ENCODE results near the gene B4GALNT4.

B4GALNT4 gene

DNA sequence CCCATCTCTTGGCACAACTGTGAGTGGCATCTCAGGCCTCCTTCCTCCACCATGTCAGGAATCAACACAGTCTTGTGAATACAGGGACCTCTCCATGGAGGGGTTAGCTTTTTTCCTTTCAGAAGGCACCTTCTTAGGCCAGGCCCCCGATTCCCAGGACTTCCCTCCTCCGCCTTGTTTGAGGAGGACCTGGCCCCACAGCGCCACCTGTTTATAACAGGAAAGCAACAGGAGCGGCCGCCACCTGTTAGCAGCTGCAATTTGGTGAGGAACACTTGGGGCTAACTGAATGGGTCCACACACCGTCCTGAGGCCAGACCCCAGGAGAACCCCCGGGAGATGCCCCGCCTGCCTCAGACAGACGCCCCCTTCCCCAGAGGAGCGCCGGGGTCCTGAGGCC is 20.9 kb downstream of the B4GALNT4 start:
- Histone ChIP-seq H3K4me1 (ENCODE audit: insufficient read depth, low read length) (0 out of 2 replicates have a peak, but pooled peaks cover 9% of the 10 kb centered on the region), H3K27ac (ENCODE audit: low read depth, low read length) (no peak overlapping the region), H3K36me3 (ENCODE audit: insufficient read depth, low read length) (no peaks in the 10 kb centered on the region), H3K27me3 (ENCODE audit: insufficient read depth, low read length) (no peaks in the 10 kb centered on the region), H3K4me3 (ENCODE audit: low read length) (no peak overlapping the region), H3K9me3 (ENCODE audit: insufficient read depth, low read depth, low read length) (peaks cover 11% of the 10 kb centered on the region), H3K9ac (ENCODE audit: low read depth, low read length) (no peak overlapping the region)
- 58% methylated on average over 6 of the region's 11 CpGs for WGBS

DNA sequence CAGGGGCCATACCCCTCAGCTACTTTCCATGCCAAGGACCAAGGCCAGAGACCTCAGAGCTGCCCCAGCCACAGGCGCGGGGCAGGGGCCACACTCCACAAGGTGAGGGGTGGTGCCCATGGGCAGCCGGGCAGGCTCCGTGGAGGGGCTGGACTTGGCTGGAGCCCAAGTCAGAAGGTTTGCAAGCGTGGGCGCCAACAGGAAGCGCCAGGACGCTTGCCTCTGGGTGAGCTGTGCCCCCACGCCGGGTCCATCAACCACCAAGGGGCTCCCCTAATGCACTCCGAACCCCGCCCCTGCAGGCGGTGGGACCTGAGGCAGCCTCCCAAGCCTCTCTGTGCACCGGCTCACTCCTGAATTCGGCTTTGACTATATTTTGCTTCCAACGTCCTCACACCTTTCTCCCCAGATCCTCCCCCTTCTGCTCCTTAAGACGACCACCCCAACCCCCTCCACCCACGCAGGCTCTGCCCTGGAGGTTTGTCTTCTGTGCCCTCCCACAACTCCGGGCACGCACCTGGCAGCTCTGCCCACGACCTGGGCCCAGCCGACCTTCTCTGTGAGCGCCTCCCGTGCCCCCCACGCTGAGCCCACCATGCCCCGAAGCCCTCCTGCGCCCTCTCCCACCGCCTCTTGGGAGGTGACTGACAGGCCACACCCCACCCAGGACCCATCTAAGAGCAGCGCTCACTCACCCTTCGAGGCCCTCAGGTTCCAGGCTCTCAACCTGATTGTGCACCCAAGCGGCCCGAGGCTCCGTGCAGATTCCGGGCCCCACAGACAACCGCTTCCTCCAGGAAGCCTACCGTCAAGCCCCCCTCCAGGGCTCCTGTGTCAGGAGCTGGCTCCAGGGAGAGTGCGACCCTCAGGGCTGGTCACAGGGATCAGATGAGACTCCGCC is 22.1 kb downstream of the B4GALNT4 start:
- H3K9me3 ChIP-seq (ENCODE audit: insufficient read depth, low read depth, low read length), result peaks cover 7% of the 10 kb centered on the region
- 0 out of 2 replicates have a peak, but pooled peaks cover 9% of the 10 kb centered on the region for H3K4me1 ChIP-seq (ENCODE audit: insufficient read depth, low read length)
- no peak overlapping the region for H3K4me3 ChIP-seq (ENCODE audit: low read length)
- no peaks in the 10 kb centered on the region for H3K27me3 ChIP-seq (ENCODE audit: insufficient read depth, low read length)
- H3K9ac ChIP-seq (ENCODE audit: low read depth, low read length), result no peak overlapping the region
- H3K36me3 ChIP-seq (ENCODE audit: insufficient read depth, low read length), result no peaks in the 10 kb centered on the region
- 91% methylated on average over 38 of the region's 38 CpGs for WGBS
- H3K27ac ChIP-seq (ENCODE audit: low read depth, low read length), result no peak overlapping the region

DNA sequence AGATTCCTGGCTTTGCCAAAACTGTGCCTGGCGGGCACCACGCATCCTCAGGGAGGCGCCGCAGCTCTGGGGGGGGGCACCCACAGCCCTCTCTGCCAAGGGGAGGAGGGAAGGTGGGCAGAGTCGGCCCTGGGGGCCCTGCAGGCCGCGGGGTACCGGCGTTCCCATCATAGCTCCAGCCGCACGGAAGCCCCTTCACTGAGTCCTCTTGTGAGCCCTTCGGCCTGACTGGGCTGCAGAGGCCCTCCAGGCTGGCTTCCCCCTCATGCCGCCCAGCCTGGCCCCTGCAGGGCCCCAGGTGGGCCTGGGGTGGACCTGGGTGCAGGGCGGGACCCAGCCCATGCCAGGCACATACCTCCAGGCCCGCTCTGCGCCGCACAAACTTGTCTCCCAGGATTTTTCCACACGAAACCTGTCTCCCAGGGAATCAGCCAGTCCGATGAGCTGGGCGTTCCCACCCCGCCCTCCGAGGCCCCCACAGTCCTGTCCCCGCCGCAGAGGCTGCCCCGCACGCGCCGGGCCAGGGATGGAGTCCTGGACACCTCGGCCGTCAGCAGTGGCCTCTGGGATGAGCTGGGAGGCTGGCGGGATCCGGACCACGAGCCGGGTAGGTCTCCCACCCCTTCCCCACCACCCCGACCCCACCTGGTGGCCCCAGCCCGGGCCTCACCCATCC is 22.9 kb downstream of the B4GALNT4 start:
- Histone ChIP-seq H3K4me3 (ENCODE audit: low read length) (no peak overlapping the region), H3K9ac (ENCODE audit: low read depth, low read length) (no peak overlapping the region), H3K9me3 (ENCODE audit: insufficient read depth, low read depth, low read length) (no peaks in the 10 kb centered on the region), H3K27ac (ENCODE audit: low read depth, low read length) (no peak overlapping the region), H3K4me1 (ENCODE audit: insufficient read depth, low read length) (0 out of 2 replicates have a peak, but pooled peaks cover 9% of the 10 kb centered on the region), H3K27me3 (ENCODE audit: insufficient read depth, low read length) (no peaks in the 10 kb centered on the region), H3K36me3 (ENCODE audit: insufficient read depth, low read length) (no peaks in the 10 kb centered on the region)
- 92% methylated on average over 36 of the region's 36 CpGs for WGBS

DNA sequence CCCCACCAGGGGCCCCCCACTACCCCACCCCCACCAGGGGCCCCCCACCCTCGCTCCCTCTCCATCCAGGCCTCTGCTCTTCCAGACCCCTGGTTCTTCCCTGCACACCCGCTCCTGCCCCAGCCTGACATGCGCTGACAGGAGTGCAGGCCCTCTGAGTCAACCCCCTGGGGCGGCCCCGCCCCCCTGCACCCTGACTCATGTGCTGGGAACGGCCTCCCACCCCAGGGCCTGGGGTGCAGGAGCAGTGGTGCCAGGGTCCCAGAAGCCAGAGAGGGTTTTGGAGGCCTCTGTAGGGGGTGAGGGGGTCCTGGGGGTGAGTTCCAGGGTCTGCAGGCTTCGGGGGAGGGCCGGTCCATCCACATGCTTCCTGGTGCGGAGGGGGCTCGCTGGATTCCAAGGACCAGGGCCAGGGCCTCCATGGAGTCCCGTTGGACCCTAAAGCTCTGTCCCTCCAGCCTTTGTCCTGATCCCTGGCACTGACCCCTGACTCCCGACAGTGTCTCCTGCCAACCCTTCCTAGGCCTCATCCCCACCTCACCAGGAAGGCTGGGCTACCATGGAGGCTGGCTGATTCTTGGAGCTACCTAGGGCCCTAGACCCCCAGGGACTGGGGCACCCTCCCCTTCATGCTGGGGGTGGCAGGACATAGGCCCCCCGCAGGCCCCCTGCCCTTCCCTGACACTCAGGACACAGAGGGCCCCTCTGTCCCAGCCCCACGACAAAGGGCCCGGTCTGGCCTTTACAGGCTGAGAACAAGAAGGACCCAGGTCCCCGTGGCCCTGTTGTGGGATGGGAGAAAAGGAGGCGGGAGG is 24.1 kb downstream of the B4GALNT4 start:
- no peak overlapping the region for H3K27ac ChIP-seq (ENCODE audit: low read depth, low read length)

DNA sequence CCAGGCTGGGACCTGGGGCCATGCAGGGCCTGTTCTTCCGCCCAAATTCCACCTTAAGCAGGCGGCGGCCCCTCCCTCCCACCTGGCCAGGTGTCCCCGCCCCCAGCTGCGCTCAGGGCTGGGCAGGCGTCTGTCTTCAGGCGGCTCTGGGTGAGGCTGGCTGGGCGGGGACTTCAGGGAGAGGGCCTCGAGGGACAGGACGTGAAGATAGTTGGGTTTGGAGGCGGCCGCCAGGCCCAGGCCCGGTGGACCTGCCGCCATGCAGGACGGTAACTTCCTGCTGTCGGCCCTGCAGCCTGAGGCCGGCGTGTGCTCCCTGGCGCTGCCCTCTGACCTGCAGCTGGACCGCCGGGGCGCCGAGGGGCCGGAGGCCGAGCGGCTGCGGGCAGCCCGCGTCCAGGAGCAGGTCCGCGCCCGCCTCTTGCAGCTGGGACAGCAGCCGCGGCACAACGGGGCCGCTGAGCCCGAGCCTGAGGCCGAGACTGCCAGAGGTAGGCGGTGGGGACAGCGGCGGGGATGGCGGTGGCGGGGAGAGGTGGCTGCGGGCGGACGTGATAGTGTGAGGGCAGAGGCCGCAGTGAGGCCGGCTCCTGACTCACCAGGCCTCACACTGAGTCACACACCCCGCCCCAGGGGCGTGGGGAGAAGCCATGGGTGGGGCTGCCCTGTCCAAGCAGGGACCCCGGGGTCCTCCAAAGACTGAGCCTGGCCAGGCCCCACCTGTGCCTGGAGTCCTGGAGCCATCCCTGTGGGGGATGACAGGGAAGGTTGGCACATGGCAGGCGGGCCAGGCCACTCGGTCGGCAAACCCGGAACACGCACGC is 24.9 kb downstream of the B4GALNT4 start, which contains the start of gene PKP3:
Gene PKP3, plus strand, starts transcription at position 176 of the 824 bp plus-strand sequence. Its CDS starts 84 bp downstream, at position 260.
- WGBS, result 74% methylated on average over 57 of the region's 57 CpGs
- Histone ChIP-seq H3K9me3 (ENCODE audit: insufficient read depth, low read depth, low read length) (no peaks in the 10 kb centered on the region), H3K9ac (ENCODE audit: low read depth, low read length) (peak within 1 kb of the TSS; percentile 12; the same call in 1 of the 2 replicates), H3K4me1 (ENCODE audit: insufficient read depth, low read length) (0 out of 2 replicates have a peak, but pooled peaks cover 9% of the 10 kb centered on the region), H3K36me3 (ENCODE audit: insufficient read depth, low read length) (no peaks in the 10 kb centered on the region), H3K27me3 (ENCODE audit: insufficient read depth, low read length) (no peaks in the 10 kb centered on the region), H3K27ac (ENCODE audit: low read depth, low read length) (no peak within 1 kb of the TSS; the same call in 1 of the 2 replicates), H3K4me3 (ENCODE audit: low read length) (peak within 1 kb of the TSS; percentile 37)

More for the DNA sequence above, 24.1 kb downstream of the B4GALNT4 start:
- Histone ChIP-seq H3K9me3 (ENCODE audit: insufficient read depth, low read depth, low read length) (no peaks in the 10 kb centered on the region), H3K4me3 (ENCODE audit: low read length) (no peak overlapping the region), H3K9ac (ENCODE audit: low read depth, low read length) (no peak overlapping the region), H3K36me3 (ENCODE audit: insufficient read depth, low read length) (no peaks in the 10 kb centered on the region), H3K27me3 (ENCODE audit: insufficient read depth, low read length) (no peaks in the 10 kb centered on the region), H3K4me1 (ENCODE audit: insufficient read depth, low read length) (0 out of 2 replicates have a peak, but pooled peaks cover 9% of the 10 kb centered on the region)
- 81% methylated on average over 17 of the region's 17 CpGs for WGBS

DNA sequence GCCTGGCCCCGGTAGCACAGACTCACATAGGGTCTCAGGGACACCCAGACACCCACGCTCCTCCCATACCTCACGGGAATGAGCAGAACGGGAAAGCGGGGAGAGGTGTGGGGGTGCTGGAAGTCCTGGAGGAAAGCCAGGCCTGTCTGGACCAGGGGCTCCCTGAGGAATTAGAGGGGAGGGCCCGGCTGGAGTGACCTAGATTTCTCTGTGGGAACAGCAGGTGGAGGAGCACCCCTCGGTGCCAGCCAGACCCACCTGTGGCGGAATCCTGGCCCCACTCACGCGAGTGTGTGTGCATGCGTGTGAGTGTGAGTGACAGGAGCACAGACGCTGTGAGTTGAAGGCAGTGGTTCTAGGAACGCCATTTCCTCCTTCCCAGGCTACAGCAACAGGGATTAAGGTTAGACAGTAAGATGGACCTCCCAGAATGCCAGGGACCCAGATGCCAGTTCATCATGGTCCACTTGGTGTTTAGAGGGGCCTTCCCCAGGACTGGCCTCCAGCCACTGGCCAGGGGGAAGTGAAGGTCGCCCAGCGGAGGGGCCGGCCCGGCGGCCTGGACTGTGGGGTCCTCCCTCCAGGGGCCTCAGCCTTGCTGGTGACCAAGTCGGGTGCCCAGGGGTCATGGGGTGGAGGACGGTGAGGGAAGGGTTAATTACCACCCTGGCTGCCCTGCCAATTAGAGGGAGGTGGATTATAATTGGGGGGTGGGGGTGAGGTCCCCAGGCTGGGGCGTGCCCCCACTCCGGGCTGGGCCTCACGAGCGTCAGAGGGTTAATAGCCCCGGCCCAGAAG is 25.8 kb downstream of the B4GALNT4 start:
- Histone ChIP-seq H3K27ac (ENCODE audit: low read depth, low read length) (no peak overlapping the region), H3K27me3 (ENCODE audit: insufficient read depth, low read length) (no peaks in the 10 kb centered on the region), H3K9ac (ENCODE audit: low read depth, low read length) (no peak overlapping the region), H3K36me3 (ENCODE audit: insufficient read depth, low read length) (no peaks in the 10 kb centered on the region), H3K4me1 (ENCODE audit: insufficient read depth, low read length) (0 out of 2 replicates have a peak, but pooled peaks cover 9% of the 10 kb centered on the region), H3K9me3 (ENCODE audit: insufficient read depth, low read depth, low read length) (no peaks in the 10 kb centered on the region), H3K4me3 (ENCODE audit: low read length) (peak overlapping the region; percentile 37; the same call in 1 of the 2 replicates)
- WGBS, result 90% methylated on average over 25 of the region's 25 CpGs

DNA sequence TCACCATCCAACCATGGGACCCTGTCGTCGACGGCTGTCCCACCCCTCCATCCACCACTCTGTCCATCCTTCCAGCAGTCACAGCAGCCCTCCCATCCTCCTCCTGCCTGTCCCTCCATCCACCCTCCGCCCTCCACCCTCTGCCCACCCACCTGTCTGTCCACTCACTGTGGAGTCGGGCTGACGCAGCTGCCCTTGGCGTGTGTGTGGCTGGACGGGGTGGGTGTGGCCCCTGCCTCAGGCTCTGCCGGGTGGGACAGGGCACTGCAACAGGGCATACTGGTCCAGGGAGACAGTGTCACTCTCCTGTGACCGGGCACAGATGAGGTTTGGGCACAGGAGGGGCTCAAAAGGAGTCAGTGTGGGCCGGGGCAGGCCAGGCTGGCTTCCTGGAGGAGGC is 26.6 kb downstream of the B4GALNT4 start:
- Histone ChIP-seq H3K9me3 (ENCODE audit: insufficient read depth, low read depth, low read length) (no peaks in the 10 kb centered on the region), H3K27me3 (ENCODE audit: insufficient read depth, low read length) (no peaks in the 10 kb centered on the region), H3K36me3 (ENCODE audit: insufficient read depth, low read length) (no peaks in the 10 kb centered on the region), H3K4me1 (ENCODE audit: insufficient read depth, low read length) (0 out of 2 replicates have a peak, but pooled peaks cover 9% of the 10 kb centered on the region), H3K9ac (ENCODE audit: low read depth, low read length) (no peak overlapping the region), H3K4me3 (ENCODE audit: low read length) (no peak overlapping the region), H3K27ac (ENCODE audit: low read depth, low read length) (no peak overlapping the region)
- WGBS, result 90% methylated on average over 11 of the region's 11 CpGs

DNA sequence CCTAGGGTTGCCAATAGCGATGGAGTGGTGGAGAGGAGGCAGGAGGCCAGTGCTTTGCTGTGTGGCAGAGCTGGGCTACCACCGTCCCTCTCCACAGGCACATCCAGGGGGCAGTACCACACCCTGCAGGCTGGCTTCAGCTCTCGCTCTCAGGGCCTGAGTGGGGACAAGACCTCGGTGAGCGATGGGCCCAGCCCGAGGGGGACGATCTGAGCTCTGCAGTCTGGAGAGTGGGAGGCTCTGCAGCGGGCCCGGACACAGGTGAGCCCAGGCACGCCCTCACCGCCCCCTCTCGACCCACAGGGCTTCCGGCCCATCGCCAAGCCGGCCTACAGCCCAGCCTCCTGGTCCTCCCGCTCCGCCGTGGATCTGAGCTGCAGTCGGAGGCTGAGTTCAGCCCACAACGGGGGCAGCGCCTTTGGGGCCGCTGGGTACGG is 27.2 kb downstream of the B4GALNT4 start:
- H3K4me1 ChIP-seq (ENCODE audit: insufficient read depth, low read length), result 0 out of 2 replicates have a peak, but pooled peaks cover 9% of the 10 kb centered on the region
- no peak overlapping the region for H3K4me3 ChIP-seq (ENCODE audit: low read length)
- no peaks in the 10 kb centered on the region for H3K27me3 ChIP-seq (ENCODE audit: insufficient read depth, low read length)
- H3K36me3 ChIP-seq (ENCODE audit: insufficient read depth, low read length), result no peaks in the 10 kb centered on the region
- no peak overlapping the region; the same call in 1 of the 2 replicates for H3K9ac ChIP-seq (ENCODE audit: low read depth, low read length)
- H3K27ac ChIP-seq (ENCODE audit: low read depth, low read length), result no peak overlapping the region
- no peaks in the 10 kb centered on the region for H3K9me3 ChIP-seq (ENCODE audit: insufficient read depth, low read depth, low read length)
- 74% methylated on average over 23 of the region's 23 CpGs for WGBS

DNA sequence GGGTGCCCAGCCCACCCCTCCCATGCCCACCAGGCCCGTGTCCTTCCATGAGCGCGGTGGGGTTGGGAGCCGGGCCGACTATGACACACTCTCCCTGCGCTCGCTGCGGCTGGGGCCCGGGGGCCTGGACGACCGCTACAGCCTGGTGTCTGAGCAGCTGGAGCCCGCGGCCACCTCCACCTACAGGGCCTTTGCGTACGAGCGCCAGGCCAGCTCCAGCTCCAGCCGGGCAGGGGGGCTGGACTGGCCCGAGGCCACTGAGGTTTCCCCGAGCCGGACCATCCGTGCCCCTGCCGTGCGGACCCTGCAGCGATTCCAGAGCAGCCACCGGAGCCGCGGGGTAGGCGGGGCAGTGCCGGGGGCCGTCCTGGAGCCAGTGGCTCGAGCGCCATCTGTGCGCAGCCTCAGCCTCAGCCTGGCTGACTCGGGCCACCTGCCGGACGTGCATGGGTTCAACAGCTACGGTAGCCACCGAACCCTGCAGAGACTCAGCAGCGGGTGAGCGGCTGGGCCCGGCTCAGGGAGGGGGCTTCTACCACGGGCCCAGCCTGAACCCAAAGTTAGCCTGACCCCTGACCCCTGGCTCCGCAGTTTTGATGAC is 27.7 kb downstream of the B4GALNT4 start:
- 71% methylated on average over 43 of the region's 43 CpGs for WGBS
- Histone ChIP-seq H3K9ac (ENCODE audit: low read depth, low read length) (no peak overlapping the region; the same call in 1 of the 2 replicates), H3K27me3 (ENCODE audit: insufficient read depth, low read length) (no peaks in the 10 kb centered on the region), H3K9me3 (ENCODE audit: insufficient read depth, low read depth, low read length) (no peaks in the 10 kb centered on the region), H3K4me3 (ENCODE audit: low read length) (peak overlapping the region; percentile 16; the same call in 1 of the 2 replicates), H3K27ac (ENCODE audit: low read depth, low read length) (no peak overlapping the region), H3K4me1 (ENCODE audit: insufficient read depth, low read length) (0 out of 2 replicates have a peak, but pooled peaks cover 9% of the 10 kb centered on the region), H3K36me3 (ENCODE audit: insufficient read depth, low read length) (no peaks in the 10 kb centered on the region)
